ENCODE results near the gene TMEM51. TPM values are rescaled to one million over a fixed set of nuclear protein-coding genes. Genes with fewer than 3 reads are reported as not detected.
A peak's percentile ranks its signal among the peaks of the same experiment; 100 is the strongest.

Gene TMEM51
- total RNA-seq, 1 donor from 2014 or later: 1.9 TPM

GRCh38 chr1:15107911-15108310, 45.6 kb upstream of the TMEM51 start:
- H3K4me3 Mint-ChIP-seq (ENCODE audit: unreplicated experiment): no peak overlapping the region
- H3K27ac Mint-ChIP-seq (ENCODE audit: unreplicated experiment): no peak overlapping the region
- peaks cover 5% of the 10 kb centered on the region for H3K4me1 Mint-ChIP-seq (ENCODE audit: low read depth)
- TF ChIP-seq CTCF (IDR thresholded peaks at IDR 0.05): no peak
- H3K27me3 Mint-ChIP-seq (ENCODE audit: low read depth): peaks cover 2% of the 10 kb centered on the region
- H3K9me3 Mint-ChIP-seq (ENCODE audit: low read depth): peaks cover 11% of the 10 kb centered on the region
- DNase-seq (ENCODE audit: low spot score): no peak
- H3K36me3 Mint-ChIP-seq (ENCODE audit: low read depth): peaks cover 5% of the 10 kb centered on the region

GRCh38 chr1:15110128-15110866, 43.2 kb upstream of the TMEM51 start:
- H3K27ac Mint-ChIP-seq (ENCODE audit: unreplicated experiment): no peak overlapping the region
- H3K4me3 Mint-ChIP-seq (ENCODE audit: unreplicated experiment): no peak overlapping the region
- H3K27me3 Mint-ChIP-seq (ENCODE audit: low read depth): peaks cover 6% of the 10 kb centered on the region
- peaks cover 5% of the 10 kb centered on the region for H3K4me1 Mint-ChIP-seq (ENCODE audit: low read depth)
- no peak for TF ChIP-seq CTCF (IDR thresholded peaks at IDR 0.05)
- no peak for DNase-seq (ENCODE audit: low spot score)
- peaks cover 3% of the 10 kb centered on the region for H3K36me3 Mint-ChIP-seq (ENCODE audit: low read depth)
- H3K9me3 Mint-ChIP-seq (ENCODE audit: low read depth): peaks cover under 1% of the 10 kb centered on the region

GRCh38 chr1:15110867-15111230, 42.7 kb upstream of the TMEM51 start:
- peak; percentile 15 for TF ChIP-seq CTCF (IDR thresholded peaks at IDR 0.05)
- peaks cover 3% of the 10 kb centered on the region for H3K36me3 Mint-ChIP-seq (ENCODE audit: low read depth)
- H3K27me3 Mint-ChIP-seq (ENCODE audit: low read depth): peaks cover 9% of the 10 kb centered on the region
- H3K27ac Mint-ChIP-seq (ENCODE audit: unreplicated experiment): no peak overlapping the region
- no peaks in the 10 kb centered on the region for H3K9me3 Mint-ChIP-seq (ENCODE audit: low read depth)
- H3K4me3 Mint-ChIP-seq (ENCODE audit: unreplicated experiment): no peak overlapping the region
- no peak for DNase-seq (ENCODE audit: low spot score)
- peaks cover 5% of the 10 kb centered on the region for H3K4me1 Mint-ChIP-seq (ENCODE audit: low read depth)

- Mint-ChIP-seq H3K9me3 (ENCODE audit: low read depth) (no peaks in the 10 kb centered on the region), H3K4me1 (ENCODE audit: low read depth) (peaks cover 5% of the 10 kb centered on the region), H3K27ac (ENCODE audit: unreplicated experiment) (no peak overlapping the region), H3K36me3 (ENCODE audit: low read depth) (peaks cover 3% of the 10 kb centered on the region), H3K27me3 (ENCODE audit: low read depth) (peaks cover 10% of the 10 kb centered on the region), H3K4me3 (ENCODE audit: unreplicated experiment) (no peak overlapping the region)
- TF ChIP-seq CTCF (IDR thresholded peaks at IDR 0.05): no peak
- no peak for DNase-seq (ENCODE audit: low spot score)
Observed at GRCh38 chr1:15113146-15113545, 40.4 kb upstream of the TMEM51 start.

- no peak overlapping the region for H3K4me3 Mint-ChIP-seq (ENCODE audit: unreplicated experiment)
- H3K9me3 Mint-ChIP-seq (ENCODE audit: low read depth): no peaks in the 10 kb centered on the region
- no peak overlapping the region for H3K27ac Mint-ChIP-seq (ENCODE audit: unreplicated experiment)
- peaks cover 5% of the 10 kb centered on the region for H3K4me1 Mint-ChIP-seq (ENCODE audit: low read depth)
- TF ChIP-seq CTCF (IDR thresholded peaks at IDR 0.05): no peak
- DNase-seq (ENCODE audit: low spot score): no peak
- H3K27me3 Mint-ChIP-seq (ENCODE audit: low read depth): peaks cover 11% of the 10 kb centered on the region
- peaks cover 3% of the 10 kb centered on the region for H3K36me3 Mint-ChIP-seq (ENCODE audit: low read depth)
Observed at GRCh38 chr1:15114884-15115283, 38.7 kb upstream of the TMEM51 start.

Data from chondrocyte (in vitro differentiated cells).